ENCODE data around the gene ODAD4. TPM values are rescaled to one million over a fixed set of nuclear protein-coding genes. Genes with fewer than 3 reads are reported as not detected.
A peak's percentile ranks its signal among the peaks of the same experiment; 100 is the strongest.

ODAD4 gene
- polyA plus RNA-seq, 3 donors, result 0.04 to 0.28 (median 0.23) TPM

- peaks cover 8% of the 10 kb centered on the region for H3K4me1 Mint-ChIP-seq
- Histone ChIP-seq H4K20me1 (ENCODE audit: insufficient read depth, low read length) (peaks cover 80% of the 10 kb centered on the region), H3K27me3 (ENCODE audit: control insufficient read depth in 2 of 2, insufficient read depth in 2 of 2, low read length in 2 of 2) (no peaks in the 10 kb centered on the region), H3K4me2 (replicated peaks; ENCODE audit: extremely low read depth, low read length, poor library complexity, severe bottlenecking) (no peak overlapping the region), H3K9ac (ENCODE audit: insufficient read depth, low read length, poor library complexity, severe bottlenecking) (no peak overlapping the region), H3K4me3 (replicated peaks in 1 of 3; ENCODE audit: low read depth in 2 of 3, low read length in 3 of 3) (no peak overlapping the region), H2AFZ (ENCODE audit: insufficient read depth, low read depth, low read length, poor library complexity, severe bottlenecking) (no peak overlapping the region), H3K36me3 (replicated peaks in 1 of 2; ENCODE audit: control insufficient read depth in 1 of 2, insufficient read depth in 2 of 2, low read length in 2 of 2) (peaks cover 80 to 91% of the 10 kb centered on the region in 2 donors), H3K27ac (ENCODE audit: low read depth in 1 of 2, low read length in 2 of 2) (peak overlapping the region in 1 of 2 donors; percentile 31), H3K79me2 (ENCODE audit: insufficient read depth, low read length) (peaks cover 43% of the 10 kb centered on the region), H3K9me3 (replicated peaks in 1 of 2; ENCODE audit: control insufficient read depth in 1 of 2, insufficient read depth in 1 of 2, low read length in 2 of 2) (no peaks in the 10 kb centered on the region), H3K4me1 (ENCODE audit: control insufficient read depth in 1 of 2, insufficient read depth in 2 of 2, low read length in 2 of 2) (peaks cover 0 to 7% of the 10 kb centered on the region in 2 donors)
- H3K36me3 Mint-ChIP-seq, result peaks cover 67 to 93% of the 10 kb centered on the region in 2 donors
- no peak overlapping the region for H3K4me3 Mint-ChIP-seq
- WGBS (ENCODE audit: insufficient coverage), result 93% methylated on average over 7 of the region's 9 CpGs
- no peaks in the 10 kb centered on the region for H3K9me3 Mint-ChIP-seq
- no peak for TF ChIP-seq CTCF (IDR thresholded peaks at IDR 0.05)
- peaks cover 0 to 1% (median 0%) of the 10 kb centered on the region in 3 donors for H3K27me3 Mint-ChIP-seq (ENCODE audit: low read depth in 3 of 3)
- H3K27ac Mint-ChIP-seq, result peak overlapping the region in 3 of 7 donors; percentile 15 to 27 (median 23)
- DNase-seq, result no peak
- intact Hi-C loops (cut with micrococcal nuclease), result no loop called here
Observed at GRCh38 chr17:41975099-41976083, 45.0 kb downstream of the ODAD4 start.

GRCh38 chr17:41976142-41976768, 45.8 kb downstream of the ODAD4 start:
- peaks cover 0 to 1% (median 0%) of the 10 kb centered on the region in 3 donors for H3K27me3 Mint-ChIP-seq (ENCODE audit: low read depth in 3 of 3)
- H3K36me3 Mint-ChIP-seq, result peaks cover 72 to 95% of the 10 kb centered on the region in 2 donors
- Histone ChIP-seq H3K36me3 (replicated peaks in 1 of 2; ENCODE audit: control insufficient read depth in 1 of 2, insufficient read depth in 2 of 2, low read length in 2 of 2) (peaks cover 85 to 92% of the 10 kb centered on the region in 2 donors), H3K4me3 (replicated peaks in 1 of 3; ENCODE audit: low read depth in 2 of 3, low read length in 3 of 3) (no peak overlapping the region), H3K79me2 (ENCODE audit: insufficient read depth, low read length) (peaks cover 34% of the 10 kb centered on the region), H3K27ac (ENCODE audit: low read depth in 1 of 2, low read length in 2 of 2) (peak overlapping the region in 1 of 2 donors; percentile 31), H3K27me3 (ENCODE audit: control insufficient read depth in 2 of 2, insufficient read depth in 2 of 2, low read length in 2 of 2) (no peaks in the 10 kb centered on the region), H3K9me3 (replicated peaks in 1 of 2; ENCODE audit: control insufficient read depth in 1 of 2, insufficient read depth in 1 of 2, low read length in 2 of 2) (no peaks in the 10 kb centered on the region), H3K4me2 (replicated peaks; ENCODE audit: extremely low read depth, low read length, poor library complexity, severe bottlenecking) (no peak overlapping the region), H4K20me1 (ENCODE audit: insufficient read depth, low read length) (peaks cover 72% of the 10 kb centered on the region), H3K4me1 (ENCODE audit: control insufficient read depth in 1 of 2, insufficient read depth in 2 of 2, low read length in 2 of 2) (no peaks in the 10 kb centered on the region), H3K9ac (ENCODE audit: insufficient read depth, low read length, poor library complexity, severe bottlenecking) (no peak overlapping the region), H2AFZ (ENCODE audit: insufficient read depth, low read depth, low read length, poor library complexity, severe bottlenecking) (no peak overlapping the region)
- TF ChIP-seq CTCF (IDR thresholded peaks at IDR 0.05), result no peak
- no peak overlapping the region for H3K4me3 Mint-ChIP-seq
- H3K9me3 Mint-ChIP-seq, result peaks cover 0 to 3% (median 0%) of the 10 kb centered on the region in 7 donors
- H3K4me1 Mint-ChIP-seq, result peaks cover 2% of the 10 kb centered on the region
- intact Hi-C loops (cut with micrococcal nuclease), result no loop called here
- 93% methylated on average over 4 of the region's 11 CpGs for WGBS (ENCODE audit: insufficient coverage)
- no peak for DNase-seq
- peak overlapping the region in 3 of 7 donors; percentile 2 to 52 (median 6) for H3K27ac Mint-ChIP-seq

Measured in CD14-positive monocyte (primary cell).